GM08714 (cell line): ENCODE measurements around the gene ZNF785.

ENCODE experiments used
- H3K4me3 ChIP-seq: fragments of 200-500 bp; sonication (Bioruptor generic); 2 replicates; pipeline ENCODE4 v1.5.1; 2014; ENCODE audit warnings: mild to moderate bottlenecking, low read length, inconsistent platforms
- ZNF274 ChIP-seq: IDR thresholded peaks from 2 replicates; pipeline ENCODE4 v1.6.1; 2012; ENCODE audit warnings: mild to moderate bottlenecking, low read depth, low read length

Gene ZNF785

DNA sequence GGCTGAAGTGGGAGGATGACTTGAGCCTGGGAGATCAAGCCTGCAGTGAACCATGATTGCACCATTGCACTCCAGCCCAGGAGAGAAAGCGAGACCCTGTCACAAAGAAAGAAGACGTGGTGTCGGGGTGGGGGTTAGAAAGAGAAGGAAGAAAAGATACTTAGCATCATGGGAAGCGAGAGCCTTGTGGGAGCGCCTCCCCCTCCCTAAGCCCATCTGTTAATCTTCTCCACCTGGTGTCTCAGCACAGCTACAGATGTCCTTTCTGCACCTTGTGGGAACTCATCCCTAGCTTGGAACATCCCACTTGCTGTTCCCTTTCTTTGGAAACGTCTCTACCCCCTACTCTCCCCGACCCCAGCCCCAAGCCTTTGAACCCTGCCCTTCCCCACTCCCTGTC lies 20.0 kb downstream of the ZNF785 start:
- H3K4me3 ChIP-seq: no peak overlapping the region
- no peak for TF ChIP-seq ZNF274

DNA sequence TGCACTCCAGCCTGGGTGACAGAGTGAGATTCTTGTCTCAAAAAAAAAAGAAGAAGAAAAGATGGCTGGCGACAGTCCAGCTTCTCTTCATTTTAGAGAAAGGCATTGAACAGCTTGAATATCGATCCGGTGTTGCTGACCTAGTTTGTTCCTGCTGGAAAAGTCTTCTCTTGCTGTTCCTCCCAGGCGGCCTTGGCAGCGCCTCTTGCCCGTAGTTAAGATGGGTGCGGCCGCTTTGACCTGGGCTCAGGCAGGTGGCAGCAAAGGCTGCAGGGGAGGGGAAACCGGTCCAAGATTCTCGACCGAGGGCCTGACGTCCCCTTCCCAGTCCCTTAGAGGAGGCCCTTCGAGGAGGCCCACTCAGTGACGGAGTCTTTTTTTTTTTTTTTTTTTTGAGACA lies 23.5 kb downstream of the ZNF785 start:
- H3K4me3 ChIP-seq: peak overlapping the region; percentile 47; the same call in 1 of the 2 replicates
- TF ChIP-seq ZNF274: no peak

DNA sequence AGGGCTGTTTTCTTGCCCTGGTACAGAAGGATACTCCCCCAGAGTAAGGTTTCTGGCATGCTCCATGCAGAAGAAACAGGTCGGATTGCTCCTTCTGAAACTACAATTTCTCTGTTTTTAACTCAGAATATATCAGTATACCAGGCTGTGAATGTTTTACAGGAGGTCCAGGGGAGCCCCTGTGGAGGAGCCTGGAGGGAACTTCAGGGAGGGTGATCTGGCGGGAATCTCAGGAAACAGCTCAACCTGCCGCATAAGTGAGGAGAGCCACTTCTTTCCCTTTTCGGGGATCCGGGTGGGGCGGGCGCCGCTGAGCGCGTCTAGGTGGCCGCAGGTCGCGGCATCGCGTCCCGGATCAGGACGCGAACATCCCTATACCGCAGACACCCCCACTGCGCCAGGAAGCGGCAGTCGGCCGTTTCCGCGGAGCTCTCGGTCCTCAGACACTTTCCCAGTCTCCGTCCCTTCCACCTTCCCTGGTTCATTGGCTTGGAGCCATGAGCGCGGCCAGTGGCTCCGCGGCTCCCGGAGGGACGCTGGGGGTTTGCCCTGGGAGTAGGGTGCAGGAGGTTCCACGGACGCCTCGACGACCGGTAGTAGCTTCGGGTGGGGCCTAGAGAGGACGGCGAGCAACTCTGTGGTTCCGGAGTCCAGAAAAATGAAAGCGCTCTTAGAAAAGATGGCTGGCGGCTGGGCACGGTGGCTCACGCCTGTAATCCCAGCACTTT lies 24.2 kb downstream of the ZNF785 start:
- no peak for TF ChIP-seq ZNF274
- peak overlapping the region; percentile 47; the same call in 1 of the 2 replicates for H3K4me3 ChIP-seq

DNA sequence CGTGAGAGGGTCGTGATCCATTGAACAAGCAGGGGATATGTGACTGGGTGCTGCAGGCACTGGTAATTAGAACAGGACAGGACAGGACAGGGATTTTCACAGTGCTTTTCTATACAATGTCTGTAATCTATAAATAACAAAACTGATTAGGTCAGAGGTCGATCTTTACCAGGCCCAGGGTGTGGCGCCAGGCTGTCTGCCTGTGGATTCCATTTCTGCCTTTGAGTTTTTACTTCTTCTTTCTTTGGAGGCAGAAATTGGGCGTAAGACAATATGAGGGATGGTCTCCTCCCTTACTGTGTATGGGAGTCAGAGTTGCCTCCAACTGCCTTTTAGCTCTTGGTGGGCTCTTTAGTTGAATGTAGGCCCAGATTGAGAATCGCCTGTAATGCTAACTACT lies 25.8 kb downstream of the ZNF785 start:
- TF ChIP-seq ZNF274: no peak
- H3K4me3 ChIP-seq: no peak overlapping the region

DNA sequence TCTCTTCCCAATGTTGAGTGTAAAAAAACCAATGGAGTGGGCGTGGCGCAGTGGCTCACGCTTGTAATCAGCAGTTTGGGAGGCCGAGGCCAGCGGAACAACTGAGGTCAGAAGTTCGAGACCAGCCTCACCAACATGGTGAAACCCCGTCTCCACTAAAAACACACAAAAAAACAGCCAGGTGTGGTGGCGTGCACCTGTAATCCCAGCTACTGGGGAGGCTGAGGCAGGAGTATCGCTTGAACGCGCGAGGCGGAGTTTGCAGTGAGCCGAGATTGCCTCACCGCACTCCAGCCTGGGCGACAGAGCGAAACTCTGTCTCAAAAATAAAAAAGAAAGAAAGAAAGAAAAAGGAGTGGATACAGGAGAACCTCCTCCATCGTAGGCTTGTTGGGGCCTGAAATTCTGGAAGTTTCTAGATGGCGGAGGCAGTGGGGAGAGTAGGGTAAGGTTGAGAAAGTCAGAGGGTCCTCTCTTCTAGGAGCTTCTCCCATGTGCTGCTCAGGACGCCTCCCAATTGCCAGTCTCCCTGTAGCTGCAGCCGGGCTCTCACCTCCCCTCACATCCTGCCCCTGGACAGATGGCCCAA lies 26.6 kb downstream of the ZNF785 start:
- TF ChIP-seq ZNF274: no peak
- H3K4me3 ChIP-seq: peak overlapping the region; percentile 9; the same call in 1 of the 2 replicates

DNA sequence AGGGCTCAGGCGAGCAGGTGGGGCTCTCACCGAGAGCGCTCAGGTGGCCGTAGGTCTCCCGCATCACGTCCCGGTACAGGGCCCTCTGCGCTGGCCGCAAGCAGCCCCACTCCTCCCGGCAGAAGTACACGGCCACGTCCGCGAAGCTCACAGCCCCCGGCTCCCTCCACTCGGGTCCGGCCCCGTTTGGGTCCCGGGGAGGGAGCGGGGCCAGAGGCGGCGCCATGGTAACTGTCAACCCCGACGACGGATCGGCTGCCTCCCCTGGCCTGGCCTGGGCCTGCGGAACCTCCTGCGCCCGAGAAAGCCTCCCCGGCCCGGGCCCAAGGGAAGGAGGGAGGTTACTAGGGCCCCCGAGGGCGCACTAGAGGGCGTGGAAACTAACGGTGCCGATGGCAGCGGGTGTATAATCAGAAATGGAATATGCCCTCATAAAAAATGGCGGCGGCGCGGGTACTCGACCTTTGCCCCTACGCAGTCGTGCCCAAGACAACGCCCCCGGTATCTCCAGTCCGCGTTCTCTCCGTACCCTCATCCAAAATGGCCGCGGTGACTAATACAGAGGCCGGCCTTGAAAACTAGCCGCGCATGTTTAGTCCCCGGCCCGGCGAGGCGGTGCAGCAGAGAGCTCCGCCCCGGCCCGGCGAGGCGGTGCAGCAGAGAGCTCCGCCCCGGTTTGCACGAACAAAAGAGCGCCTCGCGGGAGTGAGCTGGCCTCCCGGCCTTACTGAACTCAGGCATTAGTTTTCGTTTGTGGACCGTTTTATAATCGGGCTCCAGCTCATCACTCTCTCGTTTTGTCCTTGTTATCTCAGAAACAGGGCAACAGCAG lies 27.3 kb downstream of the ZNF785 start, which contains the start of gene ZNF764:
ZNF764 (minus strand) TSS at position 418 of the 832 bp plus-strand sequence; CDS start at position 226, 192 bp downstream.
- H3K4me3 ChIP-seq: peak within 1 kb of the TSS; percentile 78
- no peak for TF ChIP-seq ZNF274

DNA sequence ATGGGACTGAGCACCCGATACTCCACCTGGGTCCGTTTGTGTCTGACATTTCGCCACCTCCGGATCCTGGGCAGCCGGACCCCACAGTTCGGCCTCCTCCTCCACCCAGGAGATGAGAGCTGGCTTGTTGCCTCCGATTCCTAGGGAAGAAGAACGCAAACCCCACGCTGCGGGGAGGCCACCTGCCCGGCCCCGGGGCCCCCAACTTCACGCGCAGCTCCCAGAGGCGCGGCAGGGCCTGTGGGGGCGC lies 27.9 kb downstream of the ZNF785 start:
- peak overlapping the region; percentile 78 for H3K4me3 ChIP-seq
- TF ChIP-seq ZNF274: no peak

DNA sequence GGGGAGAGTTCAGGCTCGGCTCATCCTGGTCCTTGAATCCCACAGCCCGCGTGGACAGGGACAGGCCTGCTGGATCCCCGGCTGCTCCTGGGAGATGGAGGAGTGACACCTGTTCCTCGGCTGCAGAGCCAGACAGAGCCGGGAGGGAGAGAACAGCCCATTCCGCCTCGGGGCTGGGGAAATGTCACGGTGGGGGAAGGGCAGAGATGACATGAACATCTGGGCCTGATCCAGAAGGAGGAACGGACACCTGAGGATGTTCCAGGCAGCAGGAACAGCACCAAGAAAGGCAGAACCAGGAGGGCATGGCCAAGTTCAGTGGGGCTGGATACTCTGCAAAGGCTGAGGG lies 29.4 kb downstream of the ZNF785 start:
- no peak overlapping the region for H3K4me3 ChIP-seq
- no peak for TF ChIP-seq ZNF274

DNA sequence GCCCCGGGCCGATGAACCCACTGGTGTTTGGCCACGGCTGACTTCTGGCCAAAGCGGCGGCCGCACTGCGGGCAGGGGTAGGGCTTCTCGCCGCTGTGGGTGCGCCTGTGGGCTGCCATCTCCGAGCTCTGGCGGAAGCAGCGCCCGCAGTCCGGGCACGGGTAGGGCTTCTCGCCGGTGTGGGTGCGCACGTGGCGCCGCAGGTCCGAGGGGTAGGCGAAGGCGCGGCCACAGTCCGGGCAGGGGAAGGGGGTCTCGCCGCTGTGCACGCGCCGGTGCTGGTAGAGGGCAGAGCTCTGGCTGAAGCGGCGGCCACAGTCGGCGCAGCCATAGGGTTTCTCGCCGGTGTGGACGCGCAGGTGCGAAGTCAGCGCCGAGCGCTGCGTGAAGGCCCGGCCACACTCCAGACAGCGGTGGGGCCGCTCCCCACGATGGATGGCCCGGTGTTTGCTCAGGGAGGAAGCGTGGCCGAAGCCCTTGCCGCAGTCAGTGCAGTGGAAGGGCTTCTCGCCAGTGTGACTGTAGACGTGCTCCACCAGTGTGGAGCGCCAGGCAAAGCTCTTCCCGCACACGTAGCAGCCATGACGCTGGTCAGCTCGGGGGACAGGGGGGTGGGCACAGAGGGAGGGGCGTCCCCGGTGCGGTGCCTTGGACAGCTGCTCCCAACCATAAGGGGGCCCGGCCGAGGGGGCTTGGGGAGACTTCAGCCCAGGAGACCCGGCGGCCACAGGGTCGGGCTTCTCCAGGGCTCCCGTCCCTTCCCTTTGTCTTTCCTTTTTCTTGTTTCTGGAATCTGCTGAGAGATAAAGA lies 30.0 kb downstream of the ZNF785 start:
- no peak for TF ChIP-seq ZNF274
- H3K4me3 ChIP-seq: no peak overlapping the region

DNA sequence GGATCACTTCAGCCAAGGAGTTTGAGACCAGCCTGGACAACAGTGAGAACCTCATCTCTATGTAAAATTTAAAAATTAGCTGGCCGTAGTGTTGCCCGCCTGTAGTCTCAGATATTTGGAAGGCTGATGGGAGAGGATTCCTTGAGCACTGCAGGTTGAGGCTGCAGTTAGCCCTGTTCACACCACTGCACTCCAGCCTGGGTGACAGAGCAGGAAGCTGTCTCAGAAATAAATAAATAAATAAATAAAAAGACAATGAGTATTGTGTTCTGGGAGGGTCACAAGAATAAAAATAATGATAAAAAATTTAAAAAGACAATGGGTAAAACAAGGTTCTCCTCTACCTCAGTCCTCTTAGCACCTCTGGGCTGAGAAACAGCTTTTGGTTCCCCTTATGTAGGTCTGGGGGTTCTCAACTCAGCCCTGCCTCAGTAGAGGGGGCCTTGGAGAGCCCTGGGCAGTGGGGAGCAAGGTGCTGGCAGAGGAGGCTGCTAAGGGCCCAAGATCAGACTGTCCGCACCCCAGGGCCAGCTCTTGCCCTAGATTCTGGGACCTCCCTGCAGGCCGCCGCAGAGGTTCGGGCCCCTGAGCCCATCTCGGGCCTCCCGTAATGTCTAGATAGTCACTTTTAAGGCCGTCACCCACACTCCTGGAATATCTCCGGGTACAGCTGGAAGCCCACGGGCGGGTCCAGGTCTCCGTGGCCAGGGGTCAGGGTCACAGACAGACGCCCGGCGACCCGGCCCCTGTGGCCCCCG lies 30.8 kb downstream of the ZNF785 start:
- H3K4me3 ChIP-seq: no peak overlapping the region
- no peak for TF ChIP-seq ZNF274

DNA sequence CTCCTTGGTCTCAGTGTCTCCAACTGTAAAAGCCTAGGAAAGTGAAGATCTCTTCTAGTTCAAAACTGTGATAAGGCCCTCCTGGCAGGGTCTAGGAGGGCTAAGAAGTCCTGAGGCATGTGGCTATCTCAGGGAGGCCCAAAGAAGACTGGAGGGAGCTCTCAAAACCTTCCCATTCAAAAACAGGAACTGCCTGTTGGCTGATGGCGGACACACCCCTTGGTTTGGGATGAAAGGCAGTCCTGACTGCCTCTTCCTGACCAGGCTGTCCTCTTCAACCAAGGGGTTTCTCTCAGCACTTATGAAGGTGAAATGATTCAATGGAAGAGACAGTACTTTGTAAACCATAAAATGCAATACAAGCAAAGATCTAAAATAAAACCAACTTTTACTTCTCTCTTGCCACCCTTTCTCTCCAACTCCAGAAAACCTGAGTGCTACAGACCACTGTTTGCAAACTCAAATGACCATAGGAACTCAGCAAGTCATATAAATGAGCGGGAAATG lies 32.1 kb downstream of the ZNF785 start:
- no peak overlapping the region for H3K4me3 ChIP-seq
- TF ChIP-seq ZNF274: no peak

DNA sequence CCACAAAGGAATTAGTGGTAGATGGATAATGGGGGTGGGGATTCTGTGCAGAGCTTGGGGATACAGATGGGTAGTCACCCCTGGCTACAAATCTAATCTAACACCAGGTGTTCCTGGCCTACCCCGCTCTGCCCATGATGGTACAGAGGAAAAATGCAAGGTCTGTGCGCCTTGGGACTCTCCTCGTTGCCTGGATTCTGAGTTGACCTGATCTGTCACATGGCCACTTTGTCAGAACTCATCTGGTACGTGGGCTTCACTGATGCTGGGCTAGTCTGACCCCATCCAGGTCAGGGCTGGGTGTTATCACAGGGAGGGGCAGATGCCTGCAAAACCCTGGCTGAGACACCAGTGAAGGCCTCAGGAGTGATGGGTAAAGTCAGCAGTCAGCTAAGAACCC lies 32.5 kb downstream of the ZNF785 start:
- no peak overlapping the region for H3K4me3 ChIP-seq
- TF ChIP-seq ZNF274: no peak

DNA sequence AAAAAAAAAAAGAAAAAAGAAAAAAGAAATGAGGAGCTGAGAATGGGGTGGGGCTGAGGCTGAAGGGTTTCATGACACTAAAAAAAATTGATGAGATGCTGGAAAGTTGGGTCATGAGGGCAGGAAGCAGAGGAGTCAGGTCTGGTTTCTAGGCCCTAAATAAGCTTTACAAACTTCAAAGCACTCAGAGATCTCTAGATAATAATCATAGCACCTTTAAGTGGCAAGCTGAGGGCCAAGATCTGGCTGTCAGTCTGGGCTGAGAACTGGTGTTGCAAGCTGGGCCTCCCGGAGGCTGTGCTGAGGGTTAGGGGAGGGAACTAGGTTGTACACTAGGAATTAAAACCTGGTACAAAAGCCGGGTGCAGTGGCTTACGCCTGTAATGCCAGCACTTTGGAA lies 33.7 kb downstream of the ZNF785 start:
- TF ChIP-seq ZNF274: no peak
- H3K4me3 ChIP-seq: no peak overlapping the region
